HCEC 1CT (cell line): Measurements from ENCODE around the gene VAMP8.
"Not testable (repeated sequence)": the region's sequence is repeated elsewhere in the genome, so short reads cannot be mapped to it uniquely, and the experiment has no call there.

ENCODE experiments used
- DNase-seq: peaks from one replicate; pipeline ENCODE4 v3.0.0-alpha.2; 2017

Gene VAMP8

GRCh38 chr2:85547859-85548607 lies 29.4 kb upstream of the VAMP8 start:
- no peak for DNase-seq

DNA sequence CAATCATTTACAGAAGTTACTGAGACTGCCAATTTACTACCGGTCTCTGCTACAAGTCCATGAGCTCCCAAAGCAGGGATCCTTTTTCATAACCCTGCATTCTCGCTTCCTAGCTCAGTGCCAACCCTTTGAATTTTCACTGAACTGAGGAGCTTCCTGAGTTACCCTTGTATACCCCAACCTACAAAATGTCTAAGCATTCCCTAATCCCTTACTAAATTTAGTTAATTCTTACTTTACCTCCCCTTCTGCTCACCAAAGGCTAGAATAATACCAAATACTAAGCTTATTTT lies 28.8 kb upstream of the VAMP8 start:
- DNase-seq = no peak

GRCh38 chr2:85549095-85549494 lies 28.3 kb upstream of the VAMP8 start:
- no peak for DNase-seq

DNA sequence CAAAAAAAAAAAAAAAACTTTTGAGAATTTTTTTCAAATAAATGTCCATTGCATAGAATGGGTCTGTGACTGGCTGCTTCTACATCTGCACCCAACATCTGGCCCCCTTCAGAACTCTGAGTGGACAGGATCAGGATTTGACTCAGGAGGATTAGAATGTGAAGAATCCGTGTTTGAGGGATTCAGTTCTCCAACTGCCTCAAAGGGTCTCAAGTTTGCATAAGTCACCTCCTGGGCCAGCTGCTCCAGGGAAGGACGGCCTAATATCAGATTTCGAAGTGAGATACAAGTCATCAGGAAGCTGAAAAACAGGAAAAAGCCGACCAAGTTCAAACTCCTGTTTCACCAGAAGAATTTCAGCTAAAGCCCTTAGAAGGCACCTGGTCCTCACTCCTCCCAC lies 27.6 kb upstream of the VAMP8 start:
- DNase-seq = peak; percentile 99

DNA sequence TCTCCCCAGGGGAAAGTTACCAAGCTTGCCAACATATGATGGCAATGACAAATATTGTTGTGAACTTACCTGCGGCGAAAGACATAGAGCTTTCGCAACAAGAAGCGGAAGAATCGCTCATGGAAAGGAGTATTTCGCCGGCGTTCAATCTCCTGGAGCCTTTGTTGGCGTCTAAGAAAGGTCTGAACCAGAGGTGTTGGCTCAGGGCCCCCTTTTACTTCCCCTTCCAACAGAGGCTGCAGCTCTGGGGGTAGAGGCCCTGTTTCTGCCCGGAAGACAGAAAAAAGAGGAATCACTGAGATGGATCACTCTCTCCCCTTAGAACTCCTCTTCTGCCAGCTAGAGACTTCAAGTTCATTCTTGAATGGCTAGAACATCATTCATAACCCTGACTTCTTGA lies 26.9 kb upstream of the VAMP8 start:
- no peak for DNase-seq

DNA sequence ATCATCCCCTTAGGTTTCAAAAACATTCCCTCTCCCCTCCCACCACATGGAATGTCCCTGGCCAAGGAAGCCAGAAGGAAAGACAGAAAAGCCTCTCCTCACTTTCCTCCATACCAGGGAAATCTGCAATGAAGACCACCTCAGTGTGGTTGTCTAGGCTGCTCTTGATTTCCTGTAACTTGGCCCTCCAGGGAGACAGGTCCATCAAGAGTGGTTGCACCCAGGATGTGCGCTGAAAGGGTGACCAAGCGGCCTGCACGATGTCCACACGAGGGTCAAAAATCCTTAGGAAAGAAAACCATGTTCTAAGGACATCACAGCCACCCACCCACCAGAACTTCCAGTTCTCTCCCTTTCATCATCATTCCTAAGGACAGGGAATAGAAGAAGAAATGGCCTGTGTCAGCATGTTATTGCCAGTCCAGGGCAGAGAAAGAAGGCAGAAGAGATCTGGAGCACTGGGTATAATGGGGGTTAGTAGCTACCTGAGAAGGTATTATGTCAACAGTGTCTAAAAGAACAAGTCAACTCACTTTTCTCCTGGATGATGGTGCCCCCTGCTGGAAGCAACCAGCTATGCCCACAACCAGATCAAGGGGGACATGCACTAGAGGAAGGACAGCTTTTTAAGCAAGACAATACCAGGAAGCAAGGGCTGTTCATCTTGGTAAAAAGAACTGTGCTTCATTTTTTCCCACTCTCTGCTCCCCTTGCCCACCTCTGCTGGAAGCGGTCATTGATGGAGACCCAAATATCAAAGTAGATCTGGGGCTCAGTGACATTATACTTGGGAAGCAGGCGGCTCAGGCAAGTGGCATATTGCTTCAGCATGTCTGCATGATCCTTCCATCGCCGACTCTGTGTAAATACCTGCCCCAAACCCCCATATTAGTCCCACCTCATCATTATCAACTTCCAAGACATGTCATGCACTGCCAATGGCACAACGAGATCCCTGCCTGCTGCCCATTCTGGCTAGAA lies 25.4 kb upstream of the VAMP8 start:
- DNase-seq = peak; percentile 60

- DNase-seq = no peak
Observed at GRCh38 chr2:85553184-85553583, 24.2 kb upstream of the VAMP8 start.

- no peak for DNase-seq
Observed at GRCh38 chr2:85554980-85555612, 22.3 kb upstream of the VAMP8 start.

GRCh38 chr2:85557130-85557529 lies 20.3 kb upstream of the VAMP8 start:
- no peak for DNase-seq

DNA sequence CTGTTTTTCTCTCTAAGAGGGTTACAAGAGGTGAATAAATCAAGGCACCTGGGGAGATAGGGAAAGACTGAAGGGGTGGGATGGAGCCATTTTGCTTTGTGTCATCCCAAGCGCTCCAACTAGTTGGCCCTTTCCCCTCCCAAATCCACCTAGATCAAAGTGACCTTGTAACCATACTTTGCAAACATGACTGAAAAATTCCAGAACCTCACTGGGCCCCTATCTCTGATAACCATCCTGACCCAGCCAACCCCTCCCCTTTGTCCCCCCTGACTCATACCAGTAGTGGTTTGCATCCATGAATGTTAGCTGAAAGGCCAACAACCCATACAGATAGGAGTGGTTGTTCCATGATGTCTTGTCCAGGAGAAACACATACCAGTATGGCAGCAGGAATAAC lies 19.2 kb upstream of the VAMP8 start:
- DNase-seq = no peak

DNA sequence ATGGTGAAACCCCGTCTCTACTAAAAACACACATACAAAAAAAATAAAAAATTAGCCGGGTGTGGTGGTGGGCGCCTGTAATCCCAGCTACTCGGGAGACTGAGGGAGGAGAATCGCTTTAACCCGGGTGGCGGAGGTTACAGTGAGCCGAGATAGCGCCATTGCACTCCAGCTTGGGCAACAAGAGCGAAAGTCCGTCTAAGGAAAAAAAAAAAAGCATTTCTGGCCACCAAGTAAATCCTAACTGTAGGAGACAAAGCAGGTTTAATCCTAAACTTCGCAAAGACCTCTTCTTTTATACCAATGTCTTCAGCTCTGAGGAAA lies 17.0 kb upstream of the VAMP8 start:
- not testable (repeated sequence) for DNase-seq

GRCh38 chr2:85560812-85561279 lies 16.5 kb upstream of the VAMP8 start:
- DNase-seq = no peak

DNA sequence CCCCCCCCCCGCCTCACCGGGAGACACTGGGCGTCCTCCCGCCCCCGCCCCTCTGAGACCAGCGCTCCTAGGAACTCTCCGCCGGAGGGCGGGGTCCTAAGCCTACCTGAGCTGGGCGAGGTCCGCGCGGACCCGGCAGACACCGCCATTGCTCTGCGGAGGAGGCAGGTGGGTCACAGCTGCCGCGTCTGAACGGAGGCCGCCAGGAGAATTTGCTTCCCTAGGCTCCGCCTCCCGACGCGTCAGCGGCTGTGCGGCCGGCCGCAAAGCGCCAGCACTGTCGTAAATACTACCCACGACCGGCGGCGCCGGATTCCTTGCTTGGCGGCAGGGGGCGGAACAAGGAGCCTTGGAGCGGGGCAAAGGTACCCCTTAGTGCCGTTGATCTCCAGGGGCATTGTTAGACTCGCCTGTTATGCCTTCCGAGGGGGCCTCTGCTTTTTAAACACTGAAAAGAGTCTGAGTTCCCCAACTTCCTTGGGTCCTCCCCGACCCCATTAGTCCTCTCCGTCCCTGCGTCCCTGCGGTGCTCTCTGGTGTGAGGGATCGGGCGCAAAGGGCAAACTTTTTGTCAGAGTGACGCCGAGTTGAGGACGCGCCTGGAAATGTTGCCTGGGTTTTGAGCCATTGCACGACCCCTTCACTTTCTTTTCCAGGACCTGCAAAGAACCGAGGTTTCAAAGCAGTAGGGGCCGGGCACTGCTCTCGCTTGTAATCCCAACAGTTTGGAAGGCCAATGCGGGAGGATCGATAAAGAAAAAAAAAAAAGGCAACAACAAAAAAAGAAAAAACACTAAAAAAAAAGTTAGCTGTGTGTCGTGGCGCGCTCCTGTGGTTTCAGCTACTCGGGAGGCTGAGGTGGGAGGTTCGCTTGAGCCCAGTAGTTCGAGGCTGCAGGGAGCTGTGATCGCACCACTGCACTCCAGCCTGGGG lies 15.8 kb upstream of the VAMP8 start, which contains the start of gene GGCX:
GGCX (minus strand) TSS at position 214 of the 933 bp plus-strand sequence; CDS start at position 149, 65 bp downstream.
- peak; percentile 93 for DNase-seq

- no peak for DNase-seq
Observed at GRCh38 chr2:85564144-85564563, 13.2 kb upstream of the VAMP8 start.

DNA sequence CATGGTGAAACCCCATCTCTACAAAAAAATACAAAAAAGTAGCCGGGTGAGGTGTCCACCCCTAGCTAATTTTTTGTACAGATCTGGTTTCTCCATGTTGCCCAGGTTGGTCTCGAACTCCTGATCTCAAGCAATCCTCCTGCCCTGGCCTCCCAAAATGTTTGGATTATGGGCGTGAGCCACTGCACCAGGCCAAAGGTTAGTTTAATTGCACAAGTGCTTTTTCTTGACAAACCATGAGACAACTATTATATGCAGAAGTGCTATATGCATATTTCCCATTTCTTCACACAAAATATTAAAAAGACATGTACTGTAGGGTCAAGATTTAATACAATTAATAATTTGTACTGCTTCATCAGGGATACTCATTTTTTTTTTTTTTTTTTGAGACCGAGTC lies 11.1 kb upstream of the VAMP8 start:
- no peak for DNase-seq

DNA sequence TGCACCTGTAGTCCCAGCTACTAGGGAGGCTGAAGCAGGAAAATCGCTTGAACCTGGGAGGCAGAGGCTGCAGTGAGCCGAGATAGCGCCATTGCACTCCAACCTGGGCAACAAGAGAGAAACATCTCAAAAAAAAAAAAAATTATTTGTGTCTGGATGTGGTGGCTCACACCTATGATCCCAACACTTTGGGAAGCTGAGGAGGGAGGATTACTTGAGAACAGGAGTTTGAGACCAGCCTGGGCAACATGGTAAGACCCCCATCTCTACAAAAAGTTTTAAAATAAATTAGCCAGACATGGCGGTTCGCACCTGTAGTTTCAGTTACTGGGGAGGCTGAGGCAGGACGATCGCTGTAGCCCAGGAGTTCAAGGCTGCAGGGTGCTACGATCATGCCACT lies 1.6 kb upstream of the VAMP8 start:
- DNase-seq = no peak

GRCh38 chr2:85577063-85577385 lies 362 bp upstream of the VAMP8 start:
- DNase-seq = no peak

DNA sequence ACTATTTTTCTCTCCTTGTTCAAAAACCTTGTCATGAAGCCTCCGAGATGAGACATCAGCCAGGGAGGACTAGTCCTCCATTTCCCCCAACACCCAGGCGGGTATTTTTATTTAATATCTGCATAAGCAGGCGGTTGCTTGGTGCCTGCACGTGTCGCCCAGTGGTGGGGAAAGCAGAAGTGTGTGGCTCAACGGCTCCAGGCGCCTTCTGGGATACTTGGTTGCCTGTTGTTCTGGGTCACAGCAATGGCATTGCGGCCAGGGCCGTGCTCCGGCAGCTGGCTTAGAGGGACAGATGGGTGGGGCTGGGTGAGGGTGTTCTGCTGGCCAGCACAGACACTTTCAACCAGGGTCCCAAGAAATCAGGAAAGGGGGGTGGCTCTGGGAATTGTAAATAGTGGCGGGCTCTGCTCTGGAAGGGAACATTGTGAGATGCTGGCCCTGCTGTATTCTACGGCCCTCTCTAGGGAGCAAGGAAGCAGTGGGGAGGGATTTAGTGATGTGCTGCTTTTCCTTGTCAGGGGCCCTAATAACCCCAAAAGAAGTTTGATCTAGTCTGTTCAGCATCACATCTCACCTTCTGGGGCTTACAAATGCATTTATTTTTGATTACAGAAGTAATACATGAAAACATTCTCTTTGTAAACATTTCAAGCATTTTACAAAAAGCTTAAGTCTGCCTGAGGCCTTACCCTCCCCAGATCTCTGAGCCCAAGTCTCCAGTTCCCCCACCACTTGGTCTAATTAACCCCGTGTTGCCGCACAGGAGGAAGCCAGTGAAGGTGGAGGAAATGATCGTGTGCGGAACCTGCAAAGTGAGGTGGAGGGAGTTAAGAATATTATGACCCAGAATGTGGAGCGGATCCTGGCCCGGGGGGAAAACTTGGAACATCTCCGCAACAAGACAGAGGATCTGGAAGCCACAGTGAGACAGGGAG lies 1.1 kb downstream of the VAMP8 start:
- DNase-seq = no peak

- no peak for DNase-seq
Observed at GRCh38 chr2:85579266-85579935, 2.0 kb downstream of the VAMP8 start.

- no peak for DNase-seq
Observed at GRCh38 chr2:85580206-85580605, 2.8 kb downstream of the VAMP8 start.

GRCh38 chr2:85582492-85582891 lies 5.1 kb downstream of the VAMP8 start:
- DNase-seq = no peak
